ENCODE data around the gene OR6A2. TPM values are rescaled to one million over a fixed set of nuclear protein-coding genes. Genes with fewer than 3 reads are reported as not detected.

The OR6A2 gene
- total and polyA plus RNA-seq, 2 of the 4 experiments (the other 2 are of a cell fraction), result 0.07 to 0.72 TPM

- no peak for ATAC-seq (ENCODE audit: low read depth)
- intact Hi-C loops (cut with micrococcal nuclease), result no loop called here
- Histone ChIP-seq H3K4ac (ENCODE audit: low read depth, low read length) (no peak overlapping the region), H3K18ac (ENCODE audit: low read depth, low read length) (no peak overlapping the region), H4K91ac (ENCODE audit: insufficient read depth, low read depth, low read length) (no peak overlapping the region), H3K27me3 (ENCODE audit: control insufficient read depth, insufficient read depth, low read length) (no peaks in the 10 kb centered on the region), H2BK20ac (ENCODE audit: low read depth, low read length) (no peak overlapping the region), H3K9me1 (ENCODE audit: insufficient read depth, low read length) (no peaks in the 10 kb centered on the region), H2BK120ac (ENCODE audit: low read depth, low read length) (no peak overlapping the region), H3K23ac (ENCODE audit: low read depth, low read length) (no peak overlapping the region), H3K9me3 (ENCODE audit: control insufficient read depth, insufficient read depth, low read length) (no peaks in the 10 kb centered on the region), H3K4me1 (ENCODE audit: control insufficient read depth, insufficient read depth, low read length) (no peaks in the 10 kb centered on the region), H4K20me1 (ENCODE audit: insufficient read depth, low read length) (no peaks in the 10 kb centered on the region), H3K56ac (ENCODE audit: extremely low read depth, insufficient read depth, low read length) (no peak overlapping the region), H3K4me3 (ENCODE audit: insufficient read depth, low read depth, low read length) (no peak overlapping the region), H3K36me3 (ENCODE audit: control insufficient read depth, insufficient read depth, low read length) (no peaks in the 10 kb centered on the region), H3K27ac (ENCODE audit: insufficient read depth, low read length) (no peak overlapping the region), H3K4me2 (ENCODE audit: low read depth, low read length) (no peak overlapping the region), H3K79me1 (ENCODE audit: low read depth in 1 of 2, low read length in 2 of 2) (no peaks in the 10 kb centered on the region), H2AK9ac (replicated peaks; ENCODE audit: low read depth, low read length, poor library complexity) (no peak overlapping the region), H3K9ac (ENCODE audit: low read depth, low read length) (no peak overlapping the region), H2AFZ (replicated peaks; ENCODE audit: low read length, poor library complexity) (no peak overlapping the region), H2BK15ac (ENCODE audit: low read depth, low read length) (no peak overlapping the region), H4K8ac (ENCODE audit: low read depth in 2 of 2, low read length in 2 of 2) (no peak overlapping the region), H4K5ac (ENCODE audit: low read depth, low read length) (no peak overlapping the region), H2BK5ac (ENCODE audit: low read depth, low read length, poor library complexity, severe bottlenecking) (no peak overlapping the region), H3K14ac (replicated peaks; ENCODE audit: low read depth, low read length) (no peak overlapping the region), H2AK5ac (ENCODE audit: low read depth, low read length) (no peak overlapping the region)
- POLR2A ChIA-PET (ENCODE audit: unreplicated experiment), result no interaction called here
- CTCF ChIA-PET, result interaction anchor here (0.5 kb wide), 1 partner anchor 103 kb away, joined by 3 read pairs; no protein-coding TSS in a partner anchor
- TF ChIP-seq MAFK (IDR thresholded peaks at IDR 0.05; ENCODE audit: low read depth, low read length), result no peak
- in situ Hi-C loops (cut with MboI; ENCODE audit: low sequenced_read_pairs), result loop anchor here (25.0 kb wide), 1 partner anchor 613 kb away; no protein-coding TSS in a partner anchor
- DNase-seq, result no peak
- BruUV-seq (replicated peaks), result no TSS peak
- dilution Hi-C loops (cut with HindIII; ENCODE audit: low sequenced_read_pairs, unreplicated experiment), result no loop called here
- no CpG with 5 or more reads among the region's 5 CpGs for WGBS, 2 experiments (ENCODE audit: extremely low coverage in 2 of 2, insufficient read length in 1 of 2)
Observed at GRCh38 chr11:6824136-6824823, 24.8 kb upstream of the OR6A2 start.

All from IMR-90 (cell line).